KOPT-K1 (cell line): ENCODE measurements around the gene CFAP46.

Source experiments
- H3K27ac ChIP-seq: fragments of 200-600 bp; sonication (generic); 2 replicates; pipeline ENCODE4 v1.5.1; 2016; ENCODE audit warnings: antibody characterized with exemption, mild to moderate bottlenecking, low read depth, low read length; ENCODE audit not compliant: poor library complexity, severe bottlenecking
- H3K36me3 ChIP-seq: fragments of 200-600 bp; sonication (generic); 2 replicates; pipeline ENCODE4 v1.5.1; 2017; ENCODE audit warnings: antibody characterized with exemption, mild to moderate bottlenecking, low read length, moderate library complexity; ENCODE audit not compliant: insufficient read depth
- H3K9me3 ChIP-seq: fragments of 200-600 bp; sonication (generic); 2 replicates; pipeline ENCODE4 v1.5.1; 2017; ENCODE audit warnings: antibody characterized with exemption, low read length, mild to moderate bottlenecking; ENCODE audit not compliant: insufficient read depth, poor library complexity, severe bottlenecking

The CFAP46 gene

DNA sequence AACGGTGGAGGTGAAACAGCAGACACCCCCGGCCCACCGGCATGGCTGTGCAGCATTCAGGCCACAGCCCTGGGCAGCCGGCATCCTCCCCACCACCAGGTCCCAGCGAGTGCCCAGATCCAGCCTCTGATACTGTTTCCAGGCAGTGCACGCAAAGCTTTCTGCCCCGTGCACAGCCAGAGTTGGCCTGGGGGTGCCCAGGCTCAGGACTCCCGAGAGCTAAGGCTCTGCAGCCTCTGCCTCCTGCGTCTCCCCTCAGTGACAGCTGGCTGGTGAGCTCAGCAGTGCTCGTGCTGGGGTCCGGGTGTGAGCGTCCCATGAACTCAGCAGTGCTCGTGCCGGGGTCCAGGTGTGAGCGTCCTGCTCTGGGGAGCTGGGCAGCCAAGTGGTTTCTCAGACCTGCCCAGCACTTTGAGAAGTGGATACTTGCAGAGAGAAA lies 65.4 kb downstream of the CFAP46 start:
- Histone ChIP-seq H3K36me3 (no peaks in the 10 kb centered on the region), H3K9me3 (peaks cover 4% of the 10 kb centered on the region), H3K27ac (no peak overlapping the region)

DNA sequence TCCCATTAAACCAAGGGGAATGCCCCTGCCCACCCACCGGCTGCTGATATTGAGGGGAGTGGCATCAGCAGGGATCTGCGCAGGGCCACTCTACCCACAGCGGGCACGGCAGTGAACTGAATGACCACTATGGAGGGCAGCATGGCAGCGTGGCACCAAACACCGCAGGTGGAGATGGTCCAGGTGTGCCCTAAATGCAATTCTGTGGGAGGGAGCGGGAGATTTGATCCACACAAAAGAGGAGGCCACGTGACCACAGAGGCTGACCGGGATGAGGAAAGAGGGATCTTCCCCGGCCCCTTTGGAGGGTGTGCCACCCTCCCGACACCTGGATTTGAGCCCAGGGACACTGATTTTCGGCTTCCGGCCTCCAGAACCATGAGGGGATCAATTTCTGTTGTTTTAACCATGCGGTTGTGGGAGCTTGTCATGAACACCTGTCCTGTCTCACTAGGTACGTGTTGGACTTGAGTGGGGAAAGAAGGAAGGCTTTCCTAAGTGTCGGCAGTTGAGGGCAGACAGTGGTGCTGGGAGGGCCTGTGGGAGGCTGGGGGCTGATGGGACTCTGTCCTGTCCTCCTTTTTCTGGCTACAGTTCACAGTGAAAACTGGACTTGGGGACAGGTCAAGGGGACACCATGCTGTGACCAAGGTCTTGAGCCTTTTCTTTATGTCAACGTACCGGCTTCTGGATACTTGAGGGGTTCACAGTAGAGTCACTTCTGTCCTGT lies 66.1 kb downstream of the CFAP46 start:
- Histone ChIP-seq H3K9me3 (peaks cover 7% of the 10 kb centered on the region), H3K27ac (no peak overlapping the region), H3K36me3 (no peaks in the 10 kb centered on the region)

DNA sequence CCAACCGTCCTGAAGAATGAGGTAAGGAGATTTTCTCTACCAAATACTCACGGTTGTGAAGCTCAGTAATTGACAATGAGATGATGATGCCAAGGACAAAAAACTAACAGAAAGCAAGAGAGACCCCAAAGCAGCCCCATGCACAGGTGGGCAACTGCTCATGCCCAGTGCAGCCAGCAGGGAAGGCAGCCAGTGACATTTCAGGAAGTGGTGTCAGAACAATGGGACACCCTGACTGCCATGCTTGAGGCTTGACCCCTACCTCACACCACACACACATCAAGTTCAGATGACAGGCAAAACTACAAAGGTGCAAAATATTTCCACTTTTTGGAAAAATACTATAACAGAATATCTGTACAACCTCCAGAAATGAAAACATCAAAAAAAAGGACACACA lies 66.9 kb downstream of the CFAP46 start:
- H3K9me3 ChIP-seq = peaks cover 15% of the 10 kb centered on the region
- H3K36me3 ChIP-seq = no peaks in the 10 kb centered on the region
- H3K27ac ChIP-seq = no peak overlapping the region

DNA sequence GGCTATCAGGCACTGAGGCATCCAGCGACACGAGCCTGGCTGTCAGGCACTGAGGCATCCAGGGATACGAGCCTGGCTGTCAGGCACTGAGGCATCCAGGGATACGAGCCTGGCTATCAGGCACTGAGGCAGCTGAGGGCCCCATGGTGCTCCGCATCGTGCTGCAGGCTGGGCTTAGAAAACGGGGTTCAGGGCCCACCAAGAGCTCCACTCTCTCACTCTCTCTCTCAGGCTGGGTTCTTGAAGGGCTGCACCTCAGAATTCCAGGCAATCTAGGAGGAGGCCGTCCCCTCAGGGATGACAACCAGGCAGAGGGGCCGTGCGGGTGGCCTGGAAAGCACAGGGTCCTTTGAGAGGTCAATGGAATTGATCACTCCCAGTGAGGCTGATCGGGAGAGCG lies 69.0 kb downstream of the CFAP46 start:
- H3K27ac ChIP-seq = no peak overlapping the region
- no peaks in the 10 kb centered on the region for H3K36me3 ChIP-seq
- peaks cover 16% of the 10 kb centered on the region for H3K9me3 ChIP-seq

DNA sequence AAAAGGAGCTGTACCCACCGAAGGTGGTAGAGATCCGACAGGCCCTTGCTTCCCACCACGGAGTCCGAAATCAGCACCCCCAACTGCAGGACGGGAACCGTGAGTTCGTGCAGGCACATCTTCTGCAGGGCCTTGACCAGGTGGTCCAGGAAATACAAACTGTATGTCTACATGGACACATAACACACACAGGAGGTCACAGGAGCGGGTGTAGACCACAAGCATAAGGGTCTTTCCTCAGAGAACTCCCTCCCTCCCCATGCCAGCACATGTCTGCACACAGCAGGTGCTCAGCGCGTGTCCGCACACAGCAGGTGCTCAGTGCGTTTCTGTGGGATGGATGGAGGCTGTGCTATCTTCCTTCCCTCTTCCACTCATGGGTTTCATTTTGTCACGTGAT lies 69.7 kb downstream of the CFAP46 start:
- peaks cover 16% of the 10 kb centered on the region for H3K9me3 ChIP-seq
- no peak overlapping the region for H3K27ac ChIP-seq
- no peaks in the 10 kb centered on the region for H3K36me3 ChIP-seq

DNA sequence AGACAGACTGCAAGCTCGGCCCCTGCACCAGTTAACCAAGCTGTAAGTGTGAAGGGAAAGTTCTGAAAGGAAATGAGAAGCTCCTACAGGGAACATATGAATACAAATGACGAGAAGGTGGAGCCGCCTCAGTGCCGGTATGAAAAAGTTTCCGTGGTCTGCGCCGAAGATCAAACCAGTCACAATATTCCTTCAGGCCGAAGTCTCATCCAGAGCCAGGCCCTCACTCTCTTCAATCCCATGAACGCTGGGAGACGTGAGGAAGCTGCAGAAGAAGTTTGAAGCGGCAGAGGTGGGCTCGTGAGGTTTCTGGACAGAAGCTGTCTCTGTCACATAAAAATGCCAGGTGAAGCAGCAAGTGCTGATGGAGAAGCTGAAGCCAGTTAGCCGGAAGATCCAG lies 71.9 kb downstream of the CFAP46 start:
- Histone ChIP-seq H3K36me3 (no peaks in the 10 kb centered on the region), H3K27ac (no peak overlapping the region)

DNA sequence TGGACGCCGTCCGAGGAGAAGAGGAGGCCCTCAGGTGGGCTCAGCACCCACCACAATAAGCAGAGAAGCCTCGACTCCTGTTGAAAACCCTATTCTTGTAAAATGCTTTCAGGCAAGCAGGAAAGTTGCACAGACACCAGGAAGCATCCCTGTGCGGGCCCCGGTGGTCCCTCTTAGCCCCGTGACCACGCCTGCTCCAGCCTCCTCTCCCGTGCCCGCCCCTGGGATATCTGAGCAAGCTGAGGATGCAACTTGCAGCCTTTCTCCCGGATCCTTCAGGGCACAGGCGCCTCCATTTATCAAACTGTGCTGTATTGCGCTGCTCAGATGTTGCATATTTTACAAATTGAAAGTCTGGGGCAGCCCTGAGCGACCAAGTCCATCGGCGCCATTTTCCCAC lies 72.7 kb downstream of the CFAP46 start:
- H3K36me3 ChIP-seq = no peaks in the 10 kb centered on the region
- H3K9me3 ChIP-seq = peaks cover 12% of the 10 kb centered on the region
- no peak overlapping the region for H3K27ac ChIP-seq

More for the DNA sequence above, 71.9 kb downstream of the CFAP46 start:
- peaks cover 14% of the 10 kb centered on the region for H3K9me3 ChIP-seq

DNA sequence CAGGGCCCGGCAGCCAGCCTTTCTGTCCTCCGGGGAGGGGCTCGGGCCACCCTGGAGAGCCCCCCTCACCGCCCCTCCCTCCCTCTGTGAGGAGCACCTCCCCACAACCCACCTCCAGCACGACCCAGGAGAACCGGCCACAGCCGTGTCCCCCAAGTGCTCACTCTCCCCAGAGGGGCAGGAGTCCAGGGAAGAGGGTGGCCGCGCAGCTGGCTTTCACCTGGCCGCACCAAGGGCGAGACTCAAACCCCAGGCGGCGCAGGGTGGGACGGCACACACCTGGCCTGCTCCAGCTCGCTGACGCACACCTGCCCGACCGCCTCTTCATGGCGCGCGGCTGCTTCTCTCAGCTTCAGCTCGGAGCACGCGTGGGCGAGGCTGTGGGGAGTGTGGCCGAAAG lies 73.4 kb downstream of the CFAP46 start:
- no peak overlapping the region for H3K27ac ChIP-seq

DNA sequence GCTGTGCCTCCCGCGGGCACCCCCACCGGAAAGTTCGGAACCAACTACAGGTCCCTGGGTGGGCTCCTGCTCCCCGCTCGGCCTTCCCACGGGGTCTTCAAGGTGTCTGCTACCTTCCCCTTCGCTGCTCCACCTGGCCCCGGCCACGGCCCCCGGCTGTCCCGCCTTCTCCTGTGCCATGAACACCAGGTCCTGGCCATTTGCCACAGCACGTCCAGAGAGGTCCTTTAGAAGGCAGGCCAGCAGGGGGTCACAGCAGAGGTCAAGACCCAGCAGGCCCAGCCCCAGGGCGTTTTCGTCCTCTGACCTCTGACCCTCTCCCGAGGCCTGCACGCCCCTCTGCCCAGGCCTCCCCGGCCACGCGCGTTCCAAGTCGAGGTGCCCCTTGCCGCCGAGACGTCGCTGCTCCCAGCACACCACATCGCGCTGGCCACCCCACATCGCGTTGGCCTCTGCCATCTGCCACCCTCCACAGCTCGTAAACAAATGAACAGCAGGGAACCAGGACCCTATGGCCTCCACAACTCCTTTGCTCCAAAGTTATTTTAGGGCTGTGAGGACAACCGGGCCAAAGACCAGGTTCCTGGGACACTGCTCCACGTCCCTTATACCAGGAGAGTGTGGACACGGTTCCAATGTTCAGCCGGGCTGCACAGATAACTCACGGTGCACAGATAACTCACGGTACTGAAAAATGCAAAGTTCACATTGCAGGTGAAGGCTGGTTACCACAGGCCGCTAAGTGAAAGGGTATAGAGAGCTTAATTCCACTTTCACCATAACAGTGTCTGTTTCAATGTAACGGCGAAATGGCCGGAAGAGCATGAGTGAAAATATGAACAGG lies 74.3 kb downstream of the CFAP46 start:
- Histone ChIP-seq H3K27ac (no peak overlapping the region), H3K9me3 (peaks cover 12% of the 10 kb centered on the region), H3K36me3 (no peaks in the 10 kb centered on the region)

More for the DNA sequence above, 73.4 kb downstream of the CFAP46 start:
- H3K36me3 ChIP-seq = no peaks in the 10 kb centered on the region
- H3K9me3 ChIP-seq = peaks cover 12% of the 10 kb centered on the region

DNA sequence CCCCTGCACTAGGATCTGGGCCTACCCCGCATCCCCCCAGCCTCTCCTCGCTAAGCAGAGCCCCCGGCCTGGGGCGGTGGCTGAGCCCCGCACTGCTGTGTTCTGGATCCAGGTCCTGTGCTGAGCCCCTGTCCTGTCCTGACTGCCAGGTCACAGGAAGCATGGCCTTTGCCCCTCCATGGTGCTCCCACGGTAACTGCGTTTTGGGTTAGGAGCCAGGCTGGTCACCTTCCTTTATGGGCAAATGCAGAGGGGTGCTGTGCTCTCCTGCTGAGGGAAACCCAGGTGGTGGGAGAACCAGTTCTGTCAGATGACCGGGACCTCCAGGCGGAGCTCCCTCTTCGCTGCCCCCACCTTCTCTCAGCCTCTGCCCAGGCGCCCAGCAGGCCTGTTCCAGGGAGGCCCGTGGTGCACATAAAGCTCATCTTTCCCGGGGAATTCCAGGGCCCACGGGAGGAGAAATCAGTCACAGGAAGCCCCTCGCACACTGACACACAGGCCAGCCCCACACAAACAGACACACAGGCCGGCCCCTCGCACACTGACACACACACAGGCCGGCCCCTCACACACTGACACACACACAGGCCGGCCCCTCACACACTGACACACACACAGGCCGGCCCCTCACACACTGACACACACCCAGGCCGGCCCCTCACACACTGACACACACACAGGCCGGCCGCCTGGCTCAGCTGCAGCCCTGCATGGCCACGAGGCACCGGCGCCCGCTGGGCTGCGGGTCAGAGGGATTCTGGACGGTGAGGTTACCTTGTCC lies 75.6 kb downstream of the CFAP46 start:
- Histone ChIP-seq H3K9me3 (peaks cover 12% of the 10 kb centered on the region), H3K27ac (no peak overlapping the region), H3K36me3 (no peaks in the 10 kb centered on the region)

DNA sequence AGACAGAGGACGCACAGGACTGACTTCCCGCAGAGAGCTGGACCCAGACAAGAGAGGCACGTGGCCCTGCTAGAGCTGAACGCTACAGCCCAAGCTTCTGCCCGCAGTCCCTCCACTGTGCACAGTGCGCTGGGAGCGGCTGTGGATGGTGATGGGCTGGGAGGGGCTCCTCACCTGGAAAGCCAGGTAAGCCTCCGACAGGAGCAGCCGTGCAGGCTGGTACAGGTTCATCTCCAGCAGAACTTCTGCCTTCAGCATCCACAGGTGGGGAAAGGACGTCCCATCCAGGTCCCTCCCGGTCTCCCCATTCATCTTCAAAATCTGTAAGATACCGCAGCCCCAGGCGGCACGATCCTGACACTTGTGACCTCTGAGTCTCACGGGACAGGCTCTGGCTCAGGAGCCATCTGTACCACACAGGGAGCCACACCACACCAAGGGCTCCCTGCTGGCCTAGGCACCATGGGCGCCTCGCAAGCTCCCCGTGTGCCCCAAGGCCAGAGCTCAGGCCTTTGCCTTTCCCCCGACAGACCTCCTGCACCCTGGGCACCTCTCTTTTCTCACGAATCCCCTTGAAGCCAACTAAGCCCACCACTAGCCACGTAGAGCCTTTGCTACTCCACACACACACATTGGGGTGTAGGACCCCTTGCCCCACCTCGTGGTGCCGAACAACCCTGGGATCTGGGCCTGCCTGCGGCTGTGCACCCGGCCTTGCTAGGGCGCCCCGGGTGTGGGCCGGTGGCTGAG lies 76.3 kb downstream of the CFAP46 start:
- H3K36me3 ChIP-seq = no peaks in the 10 kb centered on the region
- peaks cover 7% of the 10 kb centered on the region for H3K9me3 ChIP-seq
- H3K27ac ChIP-seq = no peak overlapping the region

DNA sequence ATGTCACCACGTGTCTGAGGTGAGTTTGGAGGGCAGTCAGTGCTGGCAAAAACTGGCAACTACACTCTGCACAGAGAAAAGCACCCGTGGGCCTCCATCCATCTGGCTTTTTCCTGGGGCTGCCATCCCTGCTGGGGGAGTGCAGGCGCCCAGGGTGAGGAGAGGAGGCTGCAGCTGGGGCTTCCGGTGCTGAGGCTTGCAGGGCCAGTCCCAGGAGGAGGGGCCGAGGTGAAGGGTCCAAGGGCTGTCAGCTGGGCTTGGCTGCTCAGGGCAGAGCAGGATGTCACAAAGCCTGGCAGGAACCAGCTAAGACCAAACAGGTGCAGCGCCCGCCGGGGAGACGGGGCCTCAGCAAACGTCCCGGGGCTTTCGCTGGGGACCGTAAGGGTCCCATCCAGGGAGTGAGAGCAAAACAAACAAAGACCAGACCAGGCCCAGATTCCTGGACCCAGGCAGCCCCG lies 77.2 kb downstream of the CFAP46 start:
- Histone ChIP-seq H3K27ac (no peak overlapping the region), H3K9me3 (no peaks in the 10 kb centered on the region), H3K36me3 (no peaks in the 10 kb centered on the region)

DNA sequence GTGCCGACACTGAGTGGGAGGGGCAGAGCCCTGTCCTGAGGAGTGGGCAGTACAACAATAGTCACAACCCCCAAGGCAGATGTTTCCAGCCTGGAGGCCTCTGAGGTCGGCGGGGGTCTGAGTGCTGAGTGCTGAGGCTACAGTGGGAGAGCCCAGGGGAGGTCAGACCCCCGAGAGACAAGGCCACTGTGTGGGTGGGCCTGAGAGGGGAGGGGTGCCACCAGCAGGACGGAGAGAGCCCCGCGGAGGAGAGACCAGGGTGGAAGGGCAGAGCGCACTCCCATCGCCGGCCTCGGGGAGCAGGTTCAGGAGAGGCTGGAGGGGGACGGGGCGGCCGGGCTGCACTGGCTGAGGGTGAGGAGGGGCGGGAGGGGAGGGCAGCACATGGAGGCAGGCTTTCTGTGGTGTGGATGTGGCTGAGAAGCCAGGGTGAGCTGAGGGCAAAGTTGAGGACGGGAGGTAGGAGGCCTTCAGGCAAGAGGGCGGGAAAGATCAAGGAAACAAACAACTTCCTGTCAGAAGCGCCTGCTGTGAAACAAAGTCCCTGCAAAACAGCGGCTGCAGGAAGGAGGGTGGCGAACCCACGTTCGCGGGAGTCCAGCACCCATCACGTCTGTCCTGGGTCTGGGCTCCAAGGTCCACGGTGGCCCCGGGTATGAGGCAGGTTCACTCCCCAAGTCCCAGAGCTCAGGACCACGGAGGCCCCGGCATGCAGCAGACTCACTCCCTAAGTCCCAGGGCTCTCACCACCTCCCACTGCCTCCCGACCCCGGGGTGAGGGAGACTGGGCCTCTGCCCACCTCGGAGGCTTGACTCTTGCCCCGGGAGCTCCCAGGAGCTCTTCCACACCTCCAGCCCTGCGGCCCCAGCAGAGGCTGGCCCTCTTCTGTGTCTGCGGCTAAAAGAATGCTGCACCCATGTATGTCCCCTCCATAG lies 79.6 kb downstream of the CFAP46 start:
- no peaks in the 10 kb centered on the region for H3K9me3 ChIP-seq
- peak overlapping the region; percentile 58 for H3K27ac ChIP-seq
- no peaks in the 10 kb centered on the region for H3K36me3 ChIP-seq
